Measurements from ENCODE around the gene CUL4A.

Gene CUL4A

DNA sequence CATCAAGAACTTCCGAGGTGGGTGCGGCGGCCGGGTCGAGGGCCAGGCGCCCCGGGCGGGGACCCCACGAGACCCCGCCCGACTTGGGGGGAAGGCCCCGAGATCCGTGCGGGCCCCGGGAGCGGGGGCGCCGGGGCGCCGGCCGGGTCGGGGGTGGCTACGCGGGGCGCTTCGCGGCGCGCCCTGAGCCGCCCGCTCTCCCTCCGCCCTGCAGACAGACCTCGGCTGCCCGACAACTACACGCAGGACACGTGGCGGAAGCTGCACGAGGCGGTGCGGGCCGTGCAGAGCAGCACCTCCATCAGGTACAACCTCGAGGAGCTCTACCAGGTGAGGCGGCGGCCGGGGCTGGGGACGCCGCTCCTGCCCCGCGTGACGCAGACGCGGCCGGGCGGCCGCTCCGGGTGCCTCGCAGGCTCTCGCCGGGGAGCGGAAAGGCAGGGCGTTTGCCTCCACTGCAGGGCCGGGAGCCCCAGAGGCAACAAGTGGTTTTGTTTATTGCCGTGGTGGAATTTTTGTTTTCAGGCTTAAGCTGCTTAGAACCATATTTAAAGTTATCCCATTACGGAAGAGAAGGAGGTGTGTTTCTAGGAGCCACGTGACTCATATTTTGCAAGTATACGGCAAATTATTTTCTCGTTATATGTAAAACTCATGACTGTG, 477 bp downstream of the CUL4A start (continued):
- TF ChIP-seq, protein P1, sequence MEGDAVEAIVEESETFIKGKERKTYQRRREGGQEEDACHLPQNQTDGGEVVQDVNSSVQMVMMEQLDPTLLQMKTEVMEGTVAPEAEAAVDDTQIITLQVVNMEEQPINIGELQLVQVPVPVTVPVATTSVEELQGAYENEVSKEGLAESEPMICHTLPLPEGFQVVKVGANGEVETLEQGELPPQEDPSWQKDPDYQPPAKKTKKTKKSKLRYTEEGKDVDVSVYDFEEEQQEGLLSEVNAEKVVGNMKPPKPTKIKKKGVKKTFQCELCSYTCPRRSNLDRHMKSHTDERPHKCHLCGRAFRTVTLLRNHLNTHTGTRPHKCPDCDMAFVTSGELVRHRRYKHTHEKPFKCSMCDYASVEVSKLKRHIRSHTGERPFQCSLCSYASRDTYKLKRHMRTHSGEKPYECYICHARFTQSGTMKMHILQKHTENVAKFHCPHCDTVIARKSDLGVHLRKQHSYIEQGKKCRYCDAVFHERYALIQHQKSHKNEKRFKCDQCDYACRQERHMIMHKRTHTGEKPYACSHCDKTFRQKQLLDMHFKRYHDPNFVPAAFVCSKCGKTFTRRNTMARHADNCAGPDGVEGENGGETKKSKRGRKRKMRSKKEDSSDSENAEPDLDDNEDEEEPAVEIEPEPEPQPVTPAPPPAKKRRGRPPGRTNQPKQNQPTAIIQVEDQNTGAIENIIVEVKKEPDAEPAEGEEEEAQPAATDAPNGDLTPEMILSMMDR (tag by site-specific recombination; IDR thresholded peaks at IDR 0.05), result no peak
- TF ChIP-seq, protein P2, sequence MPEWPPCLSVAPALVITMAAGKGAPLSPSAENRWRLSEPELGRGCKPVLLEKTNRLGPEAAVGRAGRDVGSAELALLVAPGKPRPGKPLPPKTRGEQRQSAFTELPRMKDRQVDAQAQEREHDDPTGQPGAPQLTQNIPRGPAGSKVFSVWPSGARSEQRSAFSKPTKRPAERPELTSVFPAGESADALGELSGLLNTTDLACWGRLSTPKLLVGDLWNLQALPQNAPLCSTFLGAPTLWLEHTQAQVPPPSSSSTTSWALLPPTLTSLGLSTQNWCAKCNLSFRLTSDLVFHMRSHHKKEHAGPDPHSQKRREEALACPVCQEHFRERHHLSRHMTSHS (tag by site-specific recombination; IDR thresholded peaks at IDR 0.05), result no peak
- TF ChIP-seq, protein P3, sequence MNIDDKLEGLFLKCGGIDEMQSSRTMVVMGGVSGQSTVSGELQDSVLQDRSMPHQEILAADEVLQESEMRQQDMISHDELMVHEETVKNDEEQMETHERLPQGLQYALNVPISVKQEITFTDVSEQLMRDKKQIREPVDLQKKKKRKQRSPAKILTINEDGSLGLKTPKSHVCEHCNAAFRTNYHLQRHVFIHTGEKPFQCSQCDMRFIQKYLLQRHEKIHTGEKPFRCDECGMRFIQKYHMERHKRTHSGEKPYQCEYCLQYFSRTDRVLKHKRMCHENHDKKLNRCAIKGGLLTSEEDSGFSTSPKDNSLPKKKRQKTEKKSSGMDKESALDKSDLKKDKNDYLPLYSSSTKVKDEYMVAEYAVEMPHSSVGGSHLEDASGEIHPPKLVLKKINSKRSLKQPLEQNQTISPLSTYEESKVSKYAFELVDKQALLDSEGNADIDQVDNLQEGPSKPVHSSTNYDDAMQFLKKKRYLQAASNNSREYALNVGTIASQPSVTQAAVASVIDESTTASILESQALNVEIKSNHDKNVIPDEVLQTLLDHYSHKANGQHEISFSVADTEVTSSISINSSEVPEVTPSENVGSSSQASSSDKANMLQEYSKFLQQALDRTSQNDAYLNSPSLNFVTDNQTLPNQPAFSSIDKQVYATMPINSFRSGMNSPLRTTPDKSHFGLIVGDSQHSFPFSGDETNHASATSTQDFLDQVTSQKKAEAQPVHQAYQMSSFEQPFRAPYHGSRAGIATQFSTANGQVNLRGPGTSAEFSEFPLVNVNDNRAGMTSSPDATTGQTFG (tag by site-specific recombination; IDR thresholded peaks at IDR 0.05; ENCODE audit: borderline replicate concordance), result no peak
- no peak for TF ChIP-seq ZNF510 (tag by site-specific recombination; IDR thresholded peaks at IDR 0.05; ENCODE audit: insufficient replicate concordance)
- TF ChIP-seq ZNF501 (tag by site-specific recombination; IDR thresholded peaks at IDR 0.05), result no peak
- no peak for TF ChIP-seq EGR2 (tag by site-specific recombination; IDR thresholded peaks at IDR 0.05; ENCODE audit: low read depth)
- TF ChIP-seq, protein P4, sequence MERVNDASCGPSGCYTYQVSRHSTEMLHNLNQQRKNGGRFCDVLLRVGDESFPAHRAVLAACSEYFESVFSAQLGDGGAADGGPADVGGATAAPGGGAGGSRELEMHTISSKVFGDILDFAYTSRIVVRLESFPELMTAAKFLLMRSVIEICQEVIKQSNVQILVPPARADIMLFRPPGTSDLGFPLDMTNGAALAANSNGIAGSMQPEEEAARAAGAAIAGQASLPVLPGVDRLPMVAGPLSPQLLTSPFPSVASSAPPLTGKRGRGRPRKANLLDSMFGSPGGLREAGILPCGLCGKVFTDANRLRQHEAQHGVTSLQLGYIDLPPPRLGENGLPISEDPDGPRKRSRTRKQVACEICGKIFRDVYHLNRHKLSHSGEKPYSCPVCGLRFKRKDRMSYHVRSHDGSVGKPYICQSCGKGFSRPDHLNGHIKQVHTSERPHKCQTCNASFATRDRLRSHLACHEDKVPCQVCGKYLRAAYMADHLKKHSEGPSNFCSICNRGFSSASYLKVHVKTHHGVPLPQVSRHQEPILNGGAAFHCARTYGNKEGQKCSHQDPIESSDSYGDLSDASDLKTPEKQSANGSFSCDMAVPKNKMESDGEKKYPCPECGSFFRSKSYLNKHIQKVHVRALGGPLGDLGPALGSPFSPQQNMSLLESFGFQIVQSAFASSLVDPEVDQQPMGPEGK (tag by site-specific recombination; IDR thresholded peaks at IDR 0.05), result no peak
- TF ChIP-seq HOXC10 (CRISPR knock-in tag; IDR thresholded peaks at IDR 0.05), result no peak
- TF ChIP-seq ZNF837 (tag by site-specific recombination; IDR thresholded peaks at IDR 0.05), result no peak
- no peak for TF ChIP-seq SP3 (tag by site-specific recombination; IDR thresholded peaks at IDR 0.05)
- no peak for TF ChIP-seq ZNF624 (tag by site-specific recombination; IDR thresholded peaks at IDR 0.05)
- no peak for TF ChIP-seq OVOL3 (tag by site-specific recombination; IDR thresholded peaks at IDR 0.05)
- TF ChIP-seq, protein P5, sequence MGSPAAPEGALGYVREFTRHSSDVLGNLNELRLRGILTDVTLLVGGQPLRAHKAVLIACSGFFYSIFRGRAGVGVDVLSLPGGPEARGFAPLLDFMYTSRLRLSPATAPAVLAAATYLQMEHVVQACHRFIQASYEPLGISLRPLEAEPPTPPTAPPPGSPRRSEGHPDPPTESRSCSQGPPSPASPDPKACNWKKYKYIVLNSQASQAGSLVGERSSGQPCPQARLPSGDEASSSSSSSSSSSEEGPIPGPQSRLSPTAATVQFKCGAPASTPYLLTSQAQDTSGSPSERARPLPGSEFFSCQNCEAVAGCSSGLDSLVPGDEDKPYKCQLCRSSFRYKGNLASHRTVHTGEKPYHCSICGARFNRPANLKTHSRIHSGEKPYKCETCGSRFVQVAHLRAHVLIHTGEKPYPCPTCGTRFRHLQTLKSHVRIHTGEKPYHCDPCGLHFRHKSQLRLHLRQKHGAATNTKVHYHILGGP (tag by site-specific recombination; IDR thresholded peaks at IDR 0.05), result no peak
- TF ChIP-seq, protein P6, sequence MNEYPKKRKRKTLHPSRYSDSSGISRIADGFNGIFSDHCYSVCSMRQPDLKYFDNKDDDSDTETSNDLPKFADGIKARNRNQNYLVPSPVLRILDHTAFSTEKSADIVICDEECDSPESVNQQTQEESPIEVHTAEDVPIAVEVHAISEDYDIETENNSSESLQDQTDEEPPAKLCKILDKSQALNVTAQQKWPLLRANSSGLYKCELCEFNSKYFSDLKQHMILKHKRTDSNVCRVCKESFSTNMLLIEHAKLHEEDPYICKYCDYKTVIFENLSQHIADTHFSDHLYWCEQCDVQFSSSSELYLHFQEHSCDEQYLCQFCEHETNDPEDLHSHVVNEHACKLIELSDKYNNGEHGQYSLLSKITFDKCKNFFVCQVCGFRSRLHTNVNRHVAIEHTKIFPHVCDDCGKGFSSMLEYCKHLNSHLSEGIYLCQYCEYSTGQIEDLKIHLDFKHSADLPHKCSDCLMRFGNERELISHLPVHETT (tag by site-specific recombination; IDR thresholded peaks at IDR 0.05), result no peak
- TF ChIP-seq OSR2 (tag by site-specific recombination; IDR thresholded peaks at IDR 0.05), result no peak
- TF ChIP-seq ZNF155 (tag by site-specific recombination; IDR thresholded peaks at IDR 0.05), result no peak
- TF ChIP-seq, protein P7, sequence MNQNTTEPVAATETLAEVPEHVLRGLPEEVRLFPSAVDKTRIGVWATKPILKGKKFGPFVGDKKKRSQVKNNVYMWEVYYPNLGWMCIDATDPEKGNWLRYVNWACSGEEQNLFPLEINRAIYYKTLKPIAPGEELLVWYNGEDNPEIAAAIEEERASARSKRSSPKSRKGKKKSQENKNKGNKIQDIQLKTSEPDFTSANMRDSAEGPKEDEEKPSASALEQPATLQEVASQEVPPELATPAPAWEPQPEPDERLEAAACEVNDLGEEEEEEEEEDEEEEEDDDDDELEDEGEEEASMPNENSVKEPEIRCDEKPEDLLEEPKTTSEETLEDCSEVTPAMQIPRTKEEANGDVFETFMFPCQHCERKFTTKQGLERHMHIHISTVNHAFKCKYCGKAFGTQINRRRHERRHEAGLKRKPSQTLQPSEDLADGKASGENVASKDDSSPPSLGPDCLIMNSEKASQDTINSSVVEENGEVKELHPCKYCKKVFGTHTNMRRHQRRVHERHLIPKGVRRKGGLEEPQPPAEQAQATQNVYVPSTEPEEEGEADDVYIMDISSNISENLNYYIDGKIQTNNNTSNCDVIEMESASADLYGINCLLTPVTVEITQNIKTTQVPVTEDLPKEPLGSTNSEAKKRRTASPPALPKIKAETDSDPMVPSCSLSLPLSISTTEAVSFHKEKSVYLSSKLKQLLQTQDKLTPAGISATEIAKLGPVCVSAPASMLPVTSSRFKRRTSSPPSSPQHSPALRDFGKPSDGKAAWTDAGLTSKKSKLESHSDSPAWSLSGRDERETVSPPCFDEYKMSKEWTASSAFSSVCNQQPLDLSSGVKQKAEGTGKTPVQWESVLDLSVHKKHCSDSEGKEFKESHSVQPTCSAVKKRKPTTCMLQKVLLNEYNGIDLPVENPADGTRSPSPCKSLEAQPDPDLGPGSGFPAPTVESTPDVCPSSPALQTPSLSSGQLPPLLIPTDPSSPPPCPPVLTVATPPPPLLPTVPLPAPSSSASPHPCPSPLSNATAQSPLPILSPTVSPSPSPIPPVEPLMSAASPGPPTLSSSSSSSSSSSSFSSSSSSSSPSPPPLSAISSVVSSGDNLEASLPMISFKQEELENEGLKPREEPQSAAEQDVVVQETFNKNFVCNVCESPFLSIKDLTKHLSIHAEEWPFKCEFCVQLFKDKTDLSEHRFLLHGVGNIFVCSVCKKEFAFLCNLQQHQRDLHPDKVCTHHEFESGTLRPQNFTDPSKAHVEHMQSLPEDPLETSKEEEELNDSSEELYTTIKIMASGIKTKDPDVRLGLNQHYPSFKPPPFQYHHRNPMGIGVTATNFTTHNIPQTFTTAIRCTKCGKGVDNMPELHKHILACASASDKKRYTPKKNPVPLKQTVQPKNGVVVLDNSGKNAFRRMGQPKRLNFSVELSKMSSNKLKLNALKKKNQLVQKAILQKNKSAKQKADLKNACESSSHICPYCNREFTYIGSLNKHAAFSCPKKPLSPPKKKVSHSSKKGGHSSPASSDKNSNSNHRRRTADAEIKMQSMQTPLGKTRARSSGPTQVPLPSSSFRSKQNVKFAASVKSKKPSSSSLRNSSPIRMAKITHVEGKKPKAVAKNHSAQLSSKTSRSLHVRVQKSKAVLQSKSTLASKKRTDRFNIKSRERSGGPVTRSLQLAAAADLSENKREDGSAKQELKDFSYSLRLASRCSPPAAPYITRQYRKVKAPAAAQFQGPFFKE (tag by site-specific recombination; IDR thresholded peaks at IDR 0.05; ENCODE audit: borderline replicate concordance), result no peak
- no peak for TF ChIP-seq SETDB1 (IDR thresholded peaks at IDR 0.05; ENCODE audit: insufficient read length, low read length)
- no peak for TF ChIP-seq ZNF571 (tag by site-specific recombination; IDR thresholded peaks at IDR 0.05)
- TF ChIP-seq ZNF544 (tag by site-specific recombination; IDR thresholded peaks at IDR 0.05), result no peak
- TF ChIP-seq GLIS1 (tag by site-specific recombination; IDR thresholded peaks at IDR 0.05), result no peak
- TF ChIP-seq ZNF341 (tag by site-specific recombination; IDR thresholded peaks at IDR 0.05; ENCODE audit: low read depth), result no peak
- no peak for TF ChIP-seq ZNF2 (tag by site-specific recombination; IDR thresholded peaks at IDR 0.05)
- TF ChIP-seq SP7 (tag by site-specific recombination; IDR thresholded peaks at IDR 0.05), result no peak
- no peak for TF ChIP-seq ZNF174 (tag by site-specific recombination; IDR thresholded peaks at IDR 0.05)
